Panc1 (cell line): Measurements from ENCODE around the gene PRND. TPM values are rescaled to one million over a fixed set of nuclear protein-coding genes. Genes with fewer than 3 reads are reported as not detected.
"Not testable (repeated sequence)": the region's sequence is repeated elsewhere in the genome, so short reads cannot be mapped to it uniquely, and the experiment has no call there.

Source experiments
- ATAC-seq: fragments of 200-7000 bp; cut with Tn5 transposase; 2 replicates; pipeline ENCODE4 v1.9.1; 2020; ENCODE audit warnings: mild to moderate bottlenecking, moderate library complexity
- BruUV-seq: library from RNA; stranded (reverse); fragments of 400-500 nt; replicated peaks from 2 replicates; lab custom pipeline; 2021; lab: Mats Ljungman, UMichigan
- CTCF ChIA-PET: fragments of 300-600 bp; sonication (Branson Sonifier 250); formaldehyde crosslinking; loops from one replicate; lab custom pipeline; 2022; ENCODE audit warnings: antibody characterized with exemption; lab: Charles Lee
- POLR2A ChIA-PET: fragments of 300-600 bp; sonication (Branson Sonifier 250); formaldehyde crosslinking; loops from one replicate; lab custom pipeline; 2022; ENCODE audit warnings: antibody characterized with exemption; lab: Charles Lee
- DNase-seq: peaks from one replicate; pipeline ENCODE4 v3.0.0-alpha.2; 2010; ENCODE audit warnings: low read depth, low spot score
- H3K27ac ChIP-seq: 2 replicates; pipeline ENCODE4 v1.5.1; 2011; ENCODE audit warnings: mild to moderate bottlenecking, low read length, inconsistent platforms
- H3K27me3 ChIP-seq: fragments of 200-500 bp; sonication (Bioruptor generic); 2 replicates; pipeline ENCODE4 v1.6.0; 2014; ENCODE audit warnings: low read length, inconsistent platforms; ENCODE audit not compliant: control insufficient read depth, insufficient read depth
- H3K36me3 ChIP-seq: fragments of 200-500 bp; sonication (Bioruptor generic); 2 replicates; pipeline ENCODE4 v1.5.1; 2014; ENCODE audit warnings: inconsistent platforms, mild to moderate bottlenecking, low read length, moderate library complexity; ENCODE audit not compliant: control insufficient read depth, insufficient read depth
- H3K4me1 ChIP-seq: 2 replicates; pipeline ENCODE4 v1.5.1; 2011; ENCODE audit warnings: inconsistent platforms, mild to moderate bottlenecking, low read length, moderate library complexity; ENCODE audit not compliant: control insufficient read depth, insufficient read depth
- H3K4me3 ChIP-seq, 2 experiments: 2 replicates each; pipeline ENCODE4 v1.5.1; 2011 to 2012; ENCODE audit warnings: low read depth in 2 of 2, low read length in 2 of 2, mild to moderate bottlenecking in 2 of 2, inconsistent platforms in 1 of 2, moderate library complexity in 1 of 2
- H3K9me3 ChIP-seq: fragments of 200-500 bp; sonication (Bioruptor generic); 2 replicates; pipeline ENCODE4 v1.5.1; 2014; ENCODE audit warnings: low read depth, mild to moderate bottlenecking, inconsistent platforms, low read length, moderate library complexity; ENCODE audit not compliant: control insufficient read depth, insufficient read depth
- CTCF ChIP-seq: fragments of 450-650 bp; IDR thresholded peaks from 2 replicates; pipeline ENCODE4 v1.5.1; 2017; ENCODE audit warnings: mild to moderate bottlenecking
- POLR2AphosphoS5 ChIP-seq: IDR thresholded peaks from 2 replicates; pipeline ENCODE4 v1.6.1; 2012; ENCODE audit warnings: mild to moderate bottlenecking, low read depth, low read length, moderate library complexity
- REST ChIP-seq, 2 experiments: IDR thresholded peaks; 2 replicates each; pipeline ENCODE4 v1.6.1; 2011 to 2012; ENCODE audit warnings: low read depth in 2 of 2, control low read depth in 1 of 2, low read length in 1 of 2, mild to moderate bottlenecking in 1 of 2, moderate library complexity in 1 of 2; ENCODE audit not compliant: insufficient read depth in 1 of 2
- SIN3A ChIP-seq: IDR thresholded peaks from 2 replicates; pipeline ENCODE4 v1.6.1; 2012; ENCODE audit warnings: low read depth, mild to moderate bottlenecking, low read length, moderate library complexity, borderline replicate concordance; ENCODE audit not compliant: insufficient read depth
- TCF7L2 ChIP-seq: IDR thresholded peaks from 2 replicates; pipeline ENCODE4 v1.6.1; 2011; ENCODE audit warnings: mild to moderate bottlenecking, low read depth, low read length, inconsistent platforms
- in situ Hi-C: cut with HindIII; loops from 2 replicates; pipeline ENCODE4 v1.10.0; 2016; ENCODE audit warnings: low sequenced_read_pairs, low pct_unique_long_range_greater_than_20kb
- intact Hi-C: fragments of 100-400 bp; cut with micrococcal nuclease; formaldehyde crosslinking; loops from one replicate; pipeline ENCODE4 v1.10.0; 2022; ENCODE audit not compliant: unreplicated experiment
- total RNA-seq: library from RNA; stranded (reverse); gene quantifications from one replicate; pipeline ENCODE4 v1.2.1, GENCODE V29; 2021; ENCODE audit not compliant: unreplicated experiment

The PRND gene
- total RNA-seq, 1 experiment from 2014 or later, result not detected

GRCh38 chr20:4773014-4773413 is 51.3 kb downstream of the PRND start:
- POLR2A ChIA-PET, BruUV-seq, in situ Hi-C loops, H3K4me1 ChIP-seq, H3K36me3 ChIP-seq, H3K27ac ChIP-seq, H3K9me3 ChIP-seq, CTCF ChIA-PET, H3K27me3 ChIP-seq, DNase-seq, ATAC-seq, H3K4me3 ChIP-seq, intact Hi-C loops: not testable (repeated sequence)

- Histone ChIP-seq H3K27me3 (0 out of 2 replicates have a peak, but pooled peaks cover 4% of the 10 kb centered on the region), H3K27ac (no peak overlapping the region), H3K36me3 (no peaks in the 10 kb centered on the region), H3K4me1 (no peaks in the 10 kb centered on the region), H3K9me3 (peaks cover 5% of the 10 kb centered on the region; the same call in 1 of the 2 replicates), H3K4me3 (no peak overlapping the region)
- no peak for TF ChIP-seq POLR2AphosphoS5
- TF ChIP-seq REST (IDR thresholded peaks at IDR 0.05; ENCODE audit: insufficient read depth in 1 of 2, low read depth in 2 of 2, low read length in 1 of 2), result no peak
- TF ChIP-seq SIN3A, result no peak
- TF ChIP-seq TCF7L2, result no peak
- no peak for TF ChIP-seq CTCF
- no TSS peak for BruUV-seq
- in situ Hi-C loops (no loop called here), intact Hi-C loops (no loop called here)
- DNase-seq, result no peak
- no peak for ATAC-seq
- ChIA-PET POLR2A (no interaction called here), CTCF (no interaction called here)
Observed at GRCh38 chr20:4773736-4774135, 52.0 kb downstream of the PRND start.

GRCh38 chr20:4774207-4774606 is 52.5 kb downstream of the PRND start:
- ChIA-PET POLR2A (no interaction called here), CTCF (no interaction called here)
- intact Hi-C loops, result no loop called here
- Histone ChIP-seq H3K36me3 (no peaks in the 10 kb centered on the region), H3K4me1 (no peaks in the 10 kb centered on the region), H3K4me3 (no peak overlapping the region), H3K27me3 (0 out of 2 replicates have a peak, but pooled peaks cover 4% of the 10 kb centered on the region), H3K9me3 (peaks cover 5% of the 10 kb centered on the region; the same call in 1 of the 2 replicates), H3K27ac (no peak overlapping the region)
- ATAC-seq (no peak), DNase-seq (no peak)
- BruUV-seq, result no TSS peak
- in situ Hi-C loops, result no loop called here
- TF ChIP-seq REST (IDR thresholded peaks at IDR 0.05; ENCODE audit: insufficient read depth in 1 of 2, low read depth in 2 of 2, low read length in 1 of 2) (no peak), POLR2AphosphoS5 (no peak), SIN3A (no peak), CTCF (no peak), TCF7L2 (no peak)
